ENCODE results near the gene TMCC2.

Gene TMCC2

GRCh38 chr1:205190845-205191577, 36.7 kb upstream of the TMCC2 start:
- H3K27me3 ChIP-seq (ENCODE audit: control insufficient read depth, low read length): no peaks in the 10 kb centered on the region
- TF ChIP-seq CTCF (IDR thresholded peaks at IDR 0.05; ENCODE audit: low read depth, low read length, poor library complexity, severe bottlenecking) (no peak), EZH2phosphoT487 (IDR thresholded peaks at IDR 0.05; ENCODE audit: borderline replicate concordance, low read length) (no peak)
- no peak overlapping the region for H3K27ac ChIP-seq (ENCODE audit: low read depth, low read length)
- H3K9me2 ChIP-seq (replicated peaks; ENCODE audit: control insufficient read depth, low read length): no peaks in the 10 kb centered on the region
- H3K4me3 ChIP-seq (ENCODE audit: low read length): no peak overlapping the region
- H4K20me1 ChIP-seq (ENCODE audit: control insufficient read depth, insufficient read depth, low read depth, low read length): no peaks in the 10 kb centered on the region
- no peaks in the 10 kb centered on the region for H3K9me3 ChIP-seq (ENCODE audit: control insufficient read depth, insufficient read depth, low read length)
- peaks cover 11% of the 10 kb centered on the region for H3K79me2 ChIP-seq (ENCODE audit: control insufficient read depth, low read length)
- peaks cover 14% of the 10 kb centered on the region for H3K4me1 ChIP-seq (ENCODE audit: control insufficient read depth, low read length)
- no peaks in the 10 kb centered on the region for H3F3A ChIP-seq (ENCODE audit: control insufficient read depth, insufficient read depth)
- H3K4me2 ChIP-seq (ENCODE audit: low read length): no peak overlapping the region
- H3K36me3 ChIP-seq (ENCODE audit: control insufficient read depth, low read length): no peaks in the 10 kb centered on the region

- no peaks in the 10 kb centered on the region for H3K9me3 ChIP-seq (ENCODE audit: control insufficient read depth, insufficient read depth, low read length)
- H3F3A ChIP-seq (ENCODE audit: control insufficient read depth, insufficient read depth): no peaks in the 10 kb centered on the region
- H3K79me2 ChIP-seq (ENCODE audit: control insufficient read depth, low read length): peaks cover 11% of the 10 kb centered on the region
- no peaks in the 10 kb centered on the region for H3K27me3 ChIP-seq (ENCODE audit: control insufficient read depth, low read length)
- H3K27ac ChIP-seq (ENCODE audit: low read depth, low read length): no peak overlapping the region
- no peak overlapping the region for H3K4me3 ChIP-seq (ENCODE audit: low read length)
- TF ChIP-seq CTCF (IDR thresholded peaks at IDR 0.05; ENCODE audit: low read depth, low read length, poor library complexity, severe bottlenecking): no peak
- TF ChIP-seq EZH2phosphoT487 (IDR thresholded peaks at IDR 0.05; ENCODE audit: borderline replicate concordance, low read length): no peak
- H3K9me2 ChIP-seq (replicated peaks; ENCODE audit: control insufficient read depth, low read length): no peaks in the 10 kb centered on the region
- H3K36me3 ChIP-seq (ENCODE audit: control insufficient read depth, low read length): no peaks in the 10 kb centered on the region
- H3K4me1 ChIP-seq (ENCODE audit: control insufficient read depth, low read length): peaks cover 14% of the 10 kb centered on the region
- no peak overlapping the region for H3K4me2 ChIP-seq (ENCODE audit: low read length)
- H4K20me1 ChIP-seq (ENCODE audit: control insufficient read depth, insufficient read depth, low read depth, low read length): no peaks in the 10 kb centered on the region
These were observed 36.1 kb upstream of the TMCC2 start for GRCh38 chr1:205191622-205192021.

- Histone ChIP-seq H4K20me1 (ENCODE audit: control insufficient read depth, insufficient read depth, low read depth, low read length) (no peaks in the 10 kb centered on the region), H3K4me3 (ENCODE audit: low read length) (no peak overlapping the region), H3K9me2 (replicated peaks; ENCODE audit: control insufficient read depth, low read length) (no peaks in the 10 kb centered on the region), H3K27me3 (ENCODE audit: control insufficient read depth, low read length) (no peaks in the 10 kb centered on the region), H3K4me2 (ENCODE audit: low read length) (no peak overlapping the region), H3K9me3 (ENCODE audit: control insufficient read depth, insufficient read depth, low read length) (no peaks in the 10 kb centered on the region), H3K4me1 (ENCODE audit: control insufficient read depth, low read length) (peaks cover 14% of the 10 kb centered on the region), H3F3A (ENCODE audit: control insufficient read depth, insufficient read depth) (no peaks in the 10 kb centered on the region), H3K36me3 (ENCODE audit: control insufficient read depth, low read length) (no peaks in the 10 kb centered on the region), H3K79me2 (ENCODE audit: control insufficient read depth, low read length) (peaks cover 11% of the 10 kb centered on the region), H3K27ac (ENCODE audit: low read depth, low read length) (no peak overlapping the region)
- TF ChIP-seq CTCF (IDR thresholded peaks at IDR 0.05; ENCODE audit: low read depth, low read length, poor library complexity, severe bottlenecking): no peak
- TF ChIP-seq EZH2phosphoT487 (IDR thresholded peaks at IDR 0.05; ENCODE audit: borderline replicate concordance, low read length): no peak
These were observed 35.5 kb upstream of the TMCC2 start for GRCh38 chr1:205192287-205192686.

Data from DOHH2 (cell line).